AG10803 (cell line): ENCODE results near the gene CNIH3.

ENCODE experiments used
- DNase-seq: peaks from one replicate; pipeline ENCODE4 v3.0.0; 2010; ENCODE audit warnings: low read depth
- H3K4me3 ChIP-seq: 2 replicates; pipeline ENCODE4 v1.5.1; 2011; ENCODE audit warnings: mild to moderate bottlenecking, low read length, control low read depth
- TF ChIP-seq, protein P1 (sequence below): conservative IDR thresholded peaks from 2 replicates; pipeline ENCODE4 v1.5.1; 2011; ENCODE audit warnings: mild to moderate bottlenecking, low read length, control low read depth, inconsistent platforms

Gene CNIH3

DNA sequence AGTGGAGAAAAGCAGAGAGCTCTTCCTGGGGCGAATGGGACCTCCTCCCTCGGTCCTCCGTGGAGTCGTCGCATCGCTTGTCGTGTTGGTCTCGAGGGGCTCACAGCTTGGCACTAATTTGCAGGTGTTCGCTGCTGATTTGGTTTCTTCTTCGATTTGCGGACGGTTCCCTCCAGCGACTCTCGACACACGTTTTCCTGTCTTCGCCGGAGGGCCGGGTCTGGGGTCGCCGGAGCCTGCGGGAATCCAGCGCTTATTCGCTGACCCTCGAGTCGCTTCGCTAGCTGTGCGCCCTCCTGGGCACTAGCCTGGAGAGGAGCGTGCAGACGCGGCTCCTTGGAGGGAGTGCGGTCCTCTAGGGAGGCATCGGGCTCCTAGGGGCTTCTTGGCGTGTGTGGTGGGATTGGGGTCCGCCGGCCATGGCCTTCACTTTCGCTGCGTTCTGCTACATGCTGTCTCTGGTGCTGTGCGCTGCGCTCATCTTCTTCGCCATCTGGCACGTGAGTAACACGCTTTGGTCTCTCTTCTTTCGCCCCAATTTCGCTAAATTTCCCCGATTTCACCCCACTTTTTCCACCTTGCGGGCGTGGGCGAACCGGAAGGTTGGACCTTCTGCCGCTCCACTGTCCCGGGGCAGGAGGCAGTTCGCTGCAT lies 766 bp downstream of the CNIH3 start:
- DNase-seq: no peak
- TF ChIP-seq, protein P1, sequence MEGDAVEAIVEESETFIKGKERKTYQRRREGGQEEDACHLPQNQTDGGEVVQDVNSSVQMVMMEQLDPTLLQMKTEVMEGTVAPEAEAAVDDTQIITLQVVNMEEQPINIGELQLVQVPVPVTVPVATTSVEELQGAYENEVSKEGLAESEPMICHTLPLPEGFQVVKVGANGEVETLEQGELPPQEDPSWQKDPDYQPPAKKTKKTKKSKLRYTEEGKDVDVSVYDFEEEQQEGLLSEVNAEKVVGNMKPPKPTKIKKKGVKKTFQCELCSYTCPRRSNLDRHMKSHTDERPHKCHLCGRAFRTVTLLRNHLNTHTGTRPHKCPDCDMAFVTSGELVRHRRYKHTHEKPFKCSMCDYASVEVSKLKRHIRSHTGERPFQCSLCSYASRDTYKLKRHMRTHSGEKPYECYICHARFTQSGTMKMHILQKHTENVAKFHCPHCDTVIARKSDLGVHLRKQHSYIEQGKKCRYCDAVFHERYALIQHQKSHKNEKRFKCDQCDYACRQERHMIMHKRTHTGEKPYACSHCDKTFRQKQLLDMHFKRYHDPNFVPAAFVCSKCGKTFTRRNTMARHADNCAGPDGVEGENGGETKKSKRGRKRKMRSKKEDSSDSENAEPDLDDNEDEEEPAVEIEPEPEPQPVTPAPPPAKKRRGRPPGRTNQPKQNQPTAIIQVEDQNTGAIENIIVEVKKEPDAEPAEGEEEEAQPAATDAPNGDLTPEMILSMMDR: no peak
- peak overlapping the region; percentile 74 for H3K4me3 ChIP-seq

DNA sequence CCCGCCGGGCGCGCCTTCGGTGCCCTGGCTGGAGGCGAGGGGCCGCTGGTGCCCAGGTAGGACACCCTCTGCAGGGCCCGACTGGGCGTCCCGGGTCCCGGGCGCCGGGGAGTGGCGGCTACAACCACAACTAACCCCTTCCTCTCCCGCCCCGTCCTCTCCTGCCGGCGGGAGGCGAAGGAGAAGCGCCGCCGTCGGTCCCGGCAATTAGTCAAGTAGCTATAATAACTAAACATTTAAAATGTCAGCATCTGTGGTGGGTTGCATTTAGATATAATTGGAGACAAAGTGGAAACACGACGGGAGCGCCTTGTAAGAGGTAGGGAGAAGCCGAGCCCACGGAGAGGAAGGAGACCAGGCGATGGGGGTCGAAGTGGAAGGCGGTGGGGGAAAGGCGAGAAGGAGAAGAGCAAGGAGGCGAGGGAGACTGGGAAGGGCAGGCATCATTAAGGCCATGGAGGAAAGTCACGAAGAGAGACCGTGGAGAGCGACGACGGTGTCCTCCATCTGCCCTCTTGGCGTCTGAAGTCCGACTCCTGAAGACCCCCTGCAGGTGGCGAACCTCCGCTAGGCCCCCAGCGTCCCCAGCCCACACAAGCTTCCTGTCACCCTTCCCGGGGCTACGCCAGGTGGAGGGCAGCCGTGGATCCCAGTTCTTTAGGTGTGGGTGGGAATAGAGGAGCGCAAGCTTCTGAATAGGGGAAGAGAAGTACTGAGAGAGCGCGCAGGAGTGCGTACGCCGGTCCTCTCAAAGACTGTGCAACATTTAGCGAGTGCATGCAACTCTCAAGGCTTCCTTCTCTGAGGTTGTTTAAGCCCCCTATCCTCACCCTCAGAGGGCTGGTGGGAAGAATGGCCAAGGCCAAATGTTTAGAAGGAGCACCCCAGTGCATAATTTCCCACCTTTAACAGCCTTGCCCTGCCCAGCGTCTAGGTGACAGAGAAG lies 1.6 kb downstream of the CNIH3 start:
- no peak for DNase-seq
- peak overlapping the region; percentile 74 for H3K4me3 ChIP-seq
- TF ChIP-seq, protein P1: no peak

GRCh38 chr1:224619209-224619608 lies 3.1 kb downstream of the CNIH3 start:
- H3K4me3 ChIP-seq: peak overlapping the region; percentile 5; the same call in 1 of the 2 replicates
- TF ChIP-seq, protein P1: no peak
- DNase-seq: no peak

DNA sequence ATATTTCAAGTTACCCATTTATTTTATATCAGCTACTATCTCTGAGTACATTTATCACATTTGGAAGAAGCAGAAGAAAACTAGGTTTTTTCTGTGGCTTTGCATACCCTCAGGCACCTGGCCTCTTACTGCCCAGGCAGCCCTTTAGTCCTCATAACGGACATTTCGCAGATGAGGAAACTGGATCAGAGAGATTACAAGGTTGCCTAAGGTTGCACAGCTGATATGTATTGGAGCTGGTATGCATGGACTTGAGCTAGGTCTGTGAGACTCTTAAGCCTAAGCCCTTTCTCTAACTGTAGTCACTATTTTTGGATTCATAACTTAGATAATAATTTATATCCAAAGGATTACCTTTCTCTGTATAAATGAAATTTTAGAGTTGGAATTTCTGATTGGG lies 4.0 kb downstream of the CNIH3 start:
- no peak overlapping the region for H3K4me3 ChIP-seq
- no peak for DNase-seq
- TF ChIP-seq, protein P1: no peak

DNA sequence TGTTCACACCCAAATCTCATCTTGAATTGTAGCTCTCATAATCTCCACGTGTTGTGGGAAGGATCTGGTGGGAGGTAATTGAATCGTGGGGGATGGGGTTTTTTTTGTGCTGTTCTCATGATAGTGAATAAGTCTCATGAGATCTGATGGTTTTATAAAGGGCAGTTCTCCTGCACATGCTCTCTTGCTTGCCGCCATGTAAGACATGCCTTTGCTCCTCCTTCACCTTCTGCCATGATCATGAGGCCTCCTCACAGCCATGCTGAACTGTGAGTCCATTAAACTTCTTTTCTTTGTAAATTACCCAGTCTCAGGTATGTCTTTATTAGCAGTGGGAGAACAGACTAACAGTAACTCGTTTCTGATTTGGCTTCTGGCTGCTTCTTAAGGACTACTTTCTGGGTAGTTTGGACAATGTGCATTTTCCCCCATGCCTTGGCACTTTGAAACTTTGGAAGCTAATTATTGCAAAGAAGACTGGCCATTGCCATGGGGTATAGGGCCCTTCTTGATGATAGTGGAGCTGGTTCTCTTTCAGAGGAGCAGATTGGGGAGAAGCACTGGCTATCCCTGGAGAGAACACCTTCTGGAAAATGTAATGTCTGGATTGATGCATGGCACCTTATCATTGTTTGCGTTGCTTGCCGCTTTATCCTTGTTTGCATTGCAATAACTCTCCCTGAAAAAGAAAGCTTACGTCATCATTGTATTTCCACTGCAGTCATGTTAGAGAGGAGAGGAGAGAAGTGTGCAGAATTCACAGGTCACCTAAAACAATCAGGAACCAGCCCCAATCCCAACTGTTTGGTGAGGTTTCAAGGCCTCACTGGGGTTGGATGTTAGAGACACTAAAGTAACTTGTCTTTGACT lies 5.9 kb downstream of the CNIH3 start:
- TF ChIP-seq, protein P1: no peak
- no peak for DNase-seq
- H3K4me3 ChIP-seq: no peak overlapping the region

GRCh38 chr1:224622831-224623230 lies 6.7 kb downstream of the CNIH3 start:
- no peak for DNase-seq
- no peak overlapping the region for H3K4me3 ChIP-seq
- TF ChIP-seq, protein P1: no peak
